Activated naive CD8-positive, alpha-beta T cell treated with anti-CD3 and anti-CD28 coated beads, Interleukin-2, amount 50 U/mL, for 16 hours (primary cell): ENCODE data around the gene NCAN.

Source experiments
- DNase-seq: peaks from one replicate; pipeline ENCODE4 v3.0.0-alpha.2; 2020; ENCODE audit warnings: low read depth, low spot score

The NCAN gene

GRCh38 chr19:19280561-19280960 is 68.8 kb downstream of the NCAN start:
- DNase-seq: no peak

GRCh38 chr19:19285686-19286085 is 73.9 kb downstream of the NCAN start:
- no peak for DNase-seq

GRCh38 chr19:19292607-19293006 is 80.8 kb downstream of the NCAN start:
- DNase-seq: no peak

- DNase-seq: no peak
These were observed 83.2 kb downstream of the NCAN start for GRCh38 chr19:19294914-19295313.

GRCh38 chr19:19296953-19297689 is 85.4 kb downstream of the NCAN start:
- DNase-seq: no peak

GRCh38 chr19:19297759-19298158 is 86.0 kb downstream of the NCAN start:
- no peak for DNase-seq

GRCh38 chr19:19300613-19301012 is 88.9 kb downstream of the NCAN start:
- no peak for DNase-seq
